HCT116 (cell line): ENCODE measurements around the gene EPHA6.

Experiments used
- CEBPB ChIP-seq: IDR thresholded peaks from 2 replicates; pipeline ENCODE4 v1.6.1; 2012; ENCODE audit warnings: low read depth
- CTCF ChIP-seq, 3 experiments: fragments of 200-600 bp in 1 of 3; sonication (generic) in 1 of 3; IDR thresholded peaks in 2 of 3; conservative IDR thresholded peaks in 1 of 3; 2 replicates each; pipeline ENCODE4 v1.5.1; 2012 to 2017; ENCODE audit warnings: low read depth in 2 of 3, low read length in 2 of 3, antibody characterized with exemption in 1 of 3, borderline replicate concordance in 1 of 3, control low read depth in 1 of 3, mild to moderate bottlenecking in 1 of 3, mixed read lengths in 1 of 3, mixed run types in 1 of 3, moderate library complexity in 1 of 3; ENCODE audit not compliant: insufficient read depth in 1 of 3
- EZH2 ChIP-seq: fragments of 200-600 bp; sonication (generic); IDR thresholded peaks from 2 replicates; pipeline ENCODE4 v1.6.1; 2017; ENCODE audit warnings: antibody characterized with exemption, mixed run types
- EZH2phosphoT487 ChIP-seq: fragments of 200-600 bp; IDR thresholded peaks from 2 replicates; pipeline ENCODE4 v1.6.1; 2018; ENCODE audit warnings: antibody characterized with exemption, borderline replicate concordance
- POLR2A ChIP-seq: IDR thresholded peaks from 2 replicates; pipeline ENCODE4 v1.7.0; 2011; ENCODE audit warnings: borderline replicate concordance; ENCODE audit not compliant: insufficient read depth, insufficient read length; ENCODE audit errors: extremely low read depth
- POLR2AphosphoS5 ChIP-seq: IDR thresholded peaks from 2 replicates; pipeline ENCODE4 v1.6.1; 2011; ENCODE audit warnings: mild to moderate bottlenecking, low read depth, low read length, moderate library complexity
- TCF7L2 ChIP-seq: IDR thresholded peaks from 2 replicates; pipeline ENCODE4 v1.7.0; 2011; ENCODE audit warnings: borderline replicate concordance, inconsistent platforms; ENCODE audit not compliant: insufficient read depth, insufficient read length; ENCODE audit errors: extremely low read depth
- ZNF274 ChIP-seq: fragments of 200-500 bp; sonication (Bioruptor generic); IDR thresholded peaks from 2 replicates; pipeline ENCODE4 v1.6.1; 2014; ENCODE audit warnings: mild to moderate bottlenecking, low read depth, low read length, inconsistent platforms

GRCh38 chr3:96877510-96877909 is 63.1 kb downstream of the EPHA6 start:
- TF ChIP-seq CTCF (IDR thresholded peaks at IDR 0.05 in 2 of 3, conservative IDR thresholded peaks at IDR 0.05 in 1 of 3; ENCODE audit: borderline replicate concordance in 1 of 3, insufficient read depth in 1 of 3, low read depth in 2 of 3, low read length in 2 of 3) (no peak), TCF7L2 (no peak), CEBPB (no peak), EZH2 (no peak), POLR2A (no peak), EZH2phosphoT487 (no peak), ZNF274 (no peak), POLR2AphosphoS5 (no peak)
